HFF-Myc (cell line): Measurements from ENCODE around the gene MTR.

Experiments
- DNase-seq: peaks from one replicate; pipeline ENCODE4 v3.0.0-alpha.2; 2011; ENCODE audit warnings: low read depth; ENCODE audit errors: extremely low read depth
- H3K4me3 ChIP-seq: replicated peaks from 2 replicates; pipeline ENCODE4 v1.5.1; 2011; ENCODE audit warnings: low read depth, mild to moderate bottlenecking, control low read depth, low read length
- TF ChIP-seq, protein P1 (sequence below): IDR thresholded peaks from 2 replicates; pipeline ENCODE4 v1.5.1; 2012; ENCODE audit warnings: mild to moderate bottlenecking, low read depth, low read length, control low read depth; ENCODE audit errors: missing control alignments

Gene MTR

DNA sequence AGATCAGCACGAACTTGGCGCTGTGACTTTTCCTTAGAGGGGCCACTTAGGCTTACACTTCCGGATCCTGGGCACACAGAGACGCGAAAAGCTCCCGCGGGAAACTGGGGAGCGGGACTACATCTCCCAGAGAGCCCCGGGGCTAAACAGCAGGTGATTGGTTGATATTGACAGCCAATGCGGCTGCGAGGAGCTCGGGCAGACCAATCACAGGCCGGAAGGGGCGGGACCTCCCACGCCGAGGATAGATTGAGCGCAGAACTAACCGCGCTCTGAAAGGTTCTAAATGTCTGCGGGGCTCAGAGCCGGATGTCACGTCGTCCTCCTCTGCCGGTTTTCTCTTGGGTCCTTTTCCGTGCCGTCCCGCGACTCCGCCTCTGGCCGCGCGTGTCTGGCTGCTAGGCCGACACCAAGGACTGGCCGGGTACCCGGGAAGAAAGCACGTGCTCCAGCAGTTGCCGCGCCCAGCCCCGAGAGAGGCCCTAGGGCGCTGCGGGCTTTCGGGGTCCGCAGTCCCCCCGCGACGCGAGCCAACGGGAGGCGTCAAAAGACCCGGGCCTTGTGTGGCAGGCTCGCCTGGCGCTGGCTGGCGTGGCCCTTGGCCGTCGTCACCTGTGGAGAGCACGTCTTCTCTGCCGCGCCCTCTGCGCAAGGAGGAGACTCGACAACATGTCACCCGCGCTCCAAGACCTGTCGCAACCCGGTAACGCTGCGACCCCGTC lies at the start of gene MTR:
Gene MTR, plus strand, starts transcription at position 258 of the 722 bp plus-strand sequence. Its CDS starts 412 bp downstream, at position 670.
- TF ChIP-seq, protein P1, sequence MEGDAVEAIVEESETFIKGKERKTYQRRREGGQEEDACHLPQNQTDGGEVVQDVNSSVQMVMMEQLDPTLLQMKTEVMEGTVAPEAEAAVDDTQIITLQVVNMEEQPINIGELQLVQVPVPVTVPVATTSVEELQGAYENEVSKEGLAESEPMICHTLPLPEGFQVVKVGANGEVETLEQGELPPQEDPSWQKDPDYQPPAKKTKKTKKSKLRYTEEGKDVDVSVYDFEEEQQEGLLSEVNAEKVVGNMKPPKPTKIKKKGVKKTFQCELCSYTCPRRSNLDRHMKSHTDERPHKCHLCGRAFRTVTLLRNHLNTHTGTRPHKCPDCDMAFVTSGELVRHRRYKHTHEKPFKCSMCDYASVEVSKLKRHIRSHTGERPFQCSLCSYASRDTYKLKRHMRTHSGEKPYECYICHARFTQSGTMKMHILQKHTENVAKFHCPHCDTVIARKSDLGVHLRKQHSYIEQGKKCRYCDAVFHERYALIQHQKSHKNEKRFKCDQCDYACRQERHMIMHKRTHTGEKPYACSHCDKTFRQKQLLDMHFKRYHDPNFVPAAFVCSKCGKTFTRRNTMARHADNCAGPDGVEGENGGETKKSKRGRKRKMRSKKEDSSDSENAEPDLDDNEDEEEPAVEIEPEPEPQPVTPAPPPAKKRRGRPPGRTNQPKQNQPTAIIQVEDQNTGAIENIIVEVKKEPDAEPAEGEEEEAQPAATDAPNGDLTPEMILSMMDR: no peak

DNA sequence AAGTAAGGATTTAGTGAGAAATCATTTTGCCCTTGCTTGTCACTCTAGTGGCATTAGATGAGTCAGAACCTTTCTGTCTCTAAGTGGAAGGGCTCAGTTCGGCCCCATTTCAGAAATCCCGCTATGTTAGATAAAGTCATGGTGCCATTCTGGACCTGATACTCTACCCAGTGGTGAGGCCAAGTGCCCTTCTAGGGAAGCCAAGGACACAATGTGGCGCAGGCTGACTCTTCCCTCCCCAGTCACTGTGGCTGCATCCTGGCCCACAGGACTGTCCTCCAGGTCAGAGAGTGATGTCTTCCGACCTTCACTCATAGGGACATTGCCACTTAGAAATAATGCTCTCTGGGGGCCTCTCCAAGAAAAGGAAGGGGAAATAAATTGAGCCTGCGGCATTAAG lies 48.3 kb upstream of the MTR start:
- no peak overlapping the region for H3K4me3 ChIP-seq
- DNase-seq: no peak
- TF ChIP-seq, protein P1: no peak

More for the DNA sequence above, at the start of gene MTR:
- peak within 1 kb of the TSS; percentile 99 for H3K4me3 ChIP-seq
- peak; percentile 97 for DNase-seq

DNA sequence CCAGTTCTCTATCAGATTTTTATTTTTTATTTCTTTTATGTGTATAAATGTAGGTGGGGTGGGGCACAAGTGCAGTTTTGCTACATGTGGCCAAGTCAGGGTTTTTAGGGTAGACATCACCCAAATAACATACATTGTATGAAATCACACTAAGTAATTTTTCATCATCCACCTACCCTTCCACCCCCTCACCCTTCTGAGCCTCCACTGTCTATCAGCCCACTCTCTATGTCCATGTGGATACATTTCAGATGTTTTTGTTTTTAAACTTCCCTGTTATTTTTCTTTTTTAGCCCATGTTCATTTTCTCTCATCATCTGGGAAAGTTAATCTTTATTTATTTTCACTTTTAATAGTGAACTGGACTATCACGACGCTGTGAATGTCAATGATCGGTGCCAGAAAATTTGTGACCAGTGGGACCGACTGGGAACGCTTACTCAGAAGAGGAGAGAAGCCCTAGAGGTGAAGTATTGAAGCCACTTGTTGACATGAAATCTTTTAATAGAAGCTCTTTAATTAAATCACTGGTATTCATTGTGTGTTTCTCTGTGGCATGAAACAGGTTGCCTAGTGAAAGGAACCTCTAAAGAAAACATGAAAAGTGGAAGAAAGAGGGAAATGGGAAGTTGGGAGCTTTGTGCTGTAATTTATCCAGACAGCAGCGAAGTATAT lies 47.6 kb upstream of the MTR start:
- no peak for DNase-seq
- H3K4me3 ChIP-seq: no peak overlapping the region
- TF ChIP-seq, protein P1: no peak

DNA sequence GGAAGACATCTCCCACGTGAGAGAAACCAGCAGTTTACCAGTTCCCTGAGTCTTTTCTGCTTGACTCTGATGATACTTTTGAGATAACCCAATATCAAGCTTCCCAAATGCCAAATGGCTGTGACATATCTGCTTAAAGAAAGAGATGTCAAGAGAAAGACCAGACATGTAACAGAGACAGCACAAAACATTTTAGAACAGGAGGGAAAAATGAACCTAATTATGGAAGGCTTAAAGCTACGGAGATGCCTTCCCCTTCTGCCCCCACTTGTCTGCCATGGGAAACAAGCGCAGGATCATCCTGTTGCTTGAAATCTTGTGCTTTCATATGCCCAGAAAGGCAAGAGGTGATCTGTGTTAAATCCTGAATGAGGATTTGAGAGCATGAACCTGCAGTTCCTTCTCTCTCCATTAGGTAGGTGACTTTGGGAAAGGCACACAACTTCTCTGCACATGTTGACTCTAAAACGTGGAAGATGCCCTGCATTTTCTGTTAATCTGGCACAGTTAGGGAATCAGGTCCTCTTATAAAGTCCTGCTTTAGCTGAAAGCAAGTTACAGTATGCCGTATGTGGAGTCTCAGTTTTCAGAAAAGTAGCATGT lies 46.7 kb upstream of the MTR start:
- TF ChIP-seq, protein P1: peak; percentile 17
- DNase-seq: no peak

DNA sequence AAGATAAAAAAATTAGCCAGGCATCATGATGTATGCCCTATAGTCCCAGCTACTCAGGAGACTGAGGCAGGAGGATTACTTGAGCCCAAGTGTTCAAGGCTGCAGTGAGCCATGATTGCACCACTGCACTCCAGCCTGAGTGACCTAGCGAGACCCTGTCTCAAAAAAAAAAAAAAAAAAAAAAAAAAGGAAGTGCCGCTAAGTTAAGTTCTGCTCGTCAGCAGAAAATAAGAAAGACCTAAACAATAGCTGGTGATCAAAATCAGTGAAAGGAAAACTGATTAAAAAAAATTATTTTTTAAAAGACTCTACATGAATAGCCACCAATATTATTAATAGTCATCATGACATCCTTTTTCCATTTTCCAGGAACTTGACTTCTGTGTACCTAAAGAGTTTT lies 44.2 kb upstream of the MTR start:
- TF ChIP-seq, protein P1: no peak

More for the DNA sequence above, 46.7 kb upstream of the MTR start:
- H3K4me3 ChIP-seq: no peak overlapping the region

DNA sequence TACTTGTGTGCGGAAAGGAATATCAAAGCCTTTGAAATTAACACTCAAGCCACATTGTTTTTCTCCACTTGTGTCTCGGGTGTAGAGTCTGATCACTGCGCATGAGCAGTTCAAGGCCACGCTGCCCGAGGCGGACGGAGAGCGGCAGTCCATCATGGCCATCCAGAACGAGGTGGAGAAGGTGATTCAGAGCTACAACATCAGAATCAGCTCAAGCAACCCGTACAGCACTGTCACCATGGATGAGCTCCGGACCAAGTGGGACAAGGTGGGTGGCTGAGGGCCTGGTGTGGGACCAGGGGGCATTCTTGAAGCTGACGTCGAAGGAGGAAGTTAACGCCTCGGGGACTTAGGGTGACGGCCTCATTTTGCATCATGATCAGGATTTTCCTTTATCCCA lies 43.7 kb upstream of the MTR start:
- no peak overlapping the region for H3K4me3 ChIP-seq
- TF ChIP-seq, protein P1: no peak
- no peak for DNase-seq

More for the DNA sequence above, 44.2 kb upstream of the MTR start:
- DNase-seq: no peak
- no peak overlapping the region for H3K4me3 ChIP-seq
